GM19467 (cell line): ENCODE data around the gene TBL1Y.
"Not testable (repeated sequence)": the region's sequence is repeated elsewhere in the genome, so short reads cannot be mapped to it uniquely, and the experiment has no call there.

ENCODE experiments used
- ATAC-seq: cut with Tn5 transposase; IDR thresholded peaks from one replicate; pipeline ENCODE4 v1.9.1; 2021; ENCODE audit warnings: mild to moderate bottlenecking, moderate library complexity; ENCODE audit not compliant: unreplicated experiment

The TBL1Y gene

DNA sequence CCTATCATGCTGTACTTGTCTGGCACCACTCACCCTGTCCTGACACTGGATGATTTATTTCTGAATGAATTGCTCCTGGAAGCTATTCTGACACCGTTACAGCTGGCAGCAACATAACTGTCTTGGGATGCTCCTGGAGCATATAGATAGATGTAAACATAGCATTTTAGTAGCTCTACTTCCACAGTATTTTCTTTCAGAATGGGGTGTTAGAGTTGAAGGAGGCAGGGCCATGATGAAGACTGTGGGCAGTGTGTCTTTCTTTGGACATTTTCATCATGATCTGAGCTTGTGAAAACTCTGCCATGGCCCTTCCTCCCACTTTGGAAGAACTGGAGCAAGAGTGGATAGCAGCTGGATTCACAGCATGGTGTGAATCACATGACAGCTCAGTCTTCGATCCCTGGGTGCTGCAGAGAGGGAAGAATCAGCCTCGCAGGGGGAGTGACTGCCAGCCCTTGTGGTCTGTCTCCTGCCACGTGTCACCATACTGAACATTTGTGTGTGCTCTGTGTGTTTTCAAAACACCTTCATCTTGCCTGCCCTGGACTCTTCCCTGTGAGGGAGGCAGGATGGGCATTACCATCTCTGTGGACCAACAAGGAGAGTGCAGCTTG, 61.9 kb downstream of the TBL1Y start:
- no peak for ATAC-seq

DNA sequence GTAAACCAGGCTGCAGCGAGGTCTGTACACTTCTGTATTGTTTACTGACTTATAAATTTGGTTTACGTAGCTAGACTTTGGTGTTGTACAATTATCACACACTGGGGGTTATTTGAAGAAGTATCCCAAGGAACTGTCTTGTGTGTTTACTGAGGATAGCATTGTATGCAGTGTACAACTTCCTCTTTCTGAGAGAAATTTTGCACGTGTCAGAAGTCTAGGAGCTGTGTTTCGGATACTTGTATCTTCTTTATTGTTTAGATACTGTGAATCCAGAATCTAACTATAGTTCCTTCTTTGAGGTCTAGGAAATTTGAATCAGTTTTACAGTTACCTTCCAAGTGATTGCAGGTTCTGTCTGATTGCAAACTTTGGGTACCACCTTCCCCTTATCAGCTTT, 64.5 kb downstream of the TBL1Y start:
- no peak for ATAC-seq

DNA sequence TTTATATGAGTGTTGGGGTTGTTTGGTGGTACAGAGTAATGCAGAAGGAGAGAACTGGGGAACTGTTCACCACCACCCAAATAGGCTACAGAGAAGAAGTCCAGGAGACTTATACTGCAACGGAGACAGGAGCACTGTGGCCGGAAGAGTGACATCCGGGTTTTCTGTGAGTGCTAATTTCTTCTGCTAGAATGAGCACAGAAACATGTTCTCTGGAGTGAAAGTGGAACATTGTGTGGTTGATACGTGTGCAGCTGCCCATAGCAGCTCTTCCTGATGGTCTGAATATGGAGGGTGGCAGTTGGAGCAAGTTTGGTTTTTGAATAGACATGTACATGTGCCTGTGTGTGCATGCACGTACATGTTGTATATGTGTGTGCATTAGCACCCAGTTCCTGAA, 67.3 kb downstream of the TBL1Y start:
- no peak for ATAC-seq

DNA sequence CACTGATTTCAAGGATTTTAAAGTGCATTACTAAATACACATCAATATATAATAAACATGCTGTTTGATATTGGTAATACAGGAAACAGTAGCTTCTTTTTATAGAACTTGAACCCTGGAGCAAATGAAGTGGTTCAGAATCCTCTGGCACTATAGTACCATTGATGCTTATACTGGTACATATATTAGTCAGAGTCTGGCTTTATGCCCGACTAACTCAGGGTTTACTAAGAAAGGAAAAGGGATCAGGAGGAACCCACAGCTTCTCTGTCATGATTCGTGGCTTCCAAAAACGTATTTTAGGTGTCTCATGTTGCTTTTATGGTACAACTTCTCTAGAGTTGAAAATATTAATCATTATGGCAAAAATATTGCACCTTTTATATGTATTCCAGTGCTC, 72.7 kb downstream of the TBL1Y start:
- ATAC-seq, result no peak

DNA sequence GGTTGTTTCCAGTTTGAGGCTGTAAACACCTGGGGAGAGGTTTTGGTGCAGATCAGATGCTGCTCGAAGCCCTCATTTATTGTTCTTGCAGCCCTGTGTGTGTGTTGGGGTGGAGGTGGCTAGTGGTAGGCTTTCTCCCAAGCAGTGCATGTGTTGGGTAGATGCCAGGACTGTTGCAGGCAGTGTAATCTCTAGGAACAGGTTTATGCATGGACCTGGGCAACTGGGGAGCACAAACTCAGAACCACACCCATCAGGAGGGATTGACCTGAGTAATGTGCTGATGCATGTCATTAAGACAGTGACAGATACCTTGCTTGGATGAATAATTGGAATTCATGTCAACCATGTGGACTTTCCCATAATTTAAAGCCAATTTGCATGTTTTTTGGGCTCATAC, 77.3 kb downstream of the TBL1Y start:
- no peak for ATAC-seq

DNA sequence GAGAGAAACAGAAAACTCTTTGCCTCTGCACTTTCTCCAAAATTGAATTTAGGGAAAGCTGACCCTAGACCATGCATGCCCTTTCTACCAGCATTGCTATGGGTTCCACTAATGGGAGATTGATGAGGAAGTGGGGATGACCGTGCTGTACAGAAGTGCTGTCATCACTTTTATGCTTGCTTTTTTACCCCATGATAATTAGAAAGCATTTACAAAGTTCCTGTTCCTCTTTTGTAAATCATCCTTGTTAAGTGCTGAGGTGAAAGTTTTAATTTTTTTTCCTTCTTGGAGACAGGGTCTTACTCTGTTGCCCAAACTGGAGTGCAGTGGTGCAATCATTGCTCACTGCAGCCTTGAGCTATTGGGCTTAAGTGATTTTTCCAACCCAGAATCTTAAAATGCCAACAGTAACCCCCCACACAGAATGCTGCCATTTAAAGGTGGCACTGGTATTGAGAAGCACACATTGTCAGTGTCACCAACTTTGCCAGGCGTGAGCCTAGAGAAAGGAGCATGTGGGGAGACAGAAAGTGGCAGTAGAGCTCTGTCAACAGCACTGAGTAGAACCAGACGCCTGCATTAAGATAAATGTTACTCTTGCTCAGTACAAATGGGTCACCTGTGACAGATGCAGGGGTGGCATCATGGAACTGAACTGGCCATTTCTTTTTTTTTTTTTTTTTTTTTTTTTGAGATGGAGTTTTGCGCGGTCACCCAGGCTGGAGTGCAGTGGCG, 79.6 kb downstream of the TBL1Y start:
- ATAC-seq, result no peak

DNA sequence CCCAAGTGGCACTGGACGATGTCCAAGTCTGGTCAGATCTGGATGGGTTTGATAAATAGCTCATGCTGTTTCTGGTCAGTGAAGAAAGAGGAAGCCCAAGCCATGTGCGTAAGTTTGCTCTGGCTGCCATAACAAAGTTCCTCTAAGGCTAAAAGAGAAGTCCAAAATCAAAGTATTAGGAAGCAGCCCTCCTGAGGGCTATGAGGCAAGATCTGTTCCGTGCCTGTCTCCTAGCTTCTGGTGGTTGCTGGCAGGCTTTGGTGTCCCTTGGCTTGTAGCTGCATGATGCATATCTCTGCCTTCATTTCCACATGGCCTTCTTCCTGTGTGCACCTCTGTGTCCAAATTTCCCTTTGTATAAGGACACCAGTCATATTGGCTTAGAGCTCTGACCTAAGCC, 81.5 kb downstream of the TBL1Y start:
- ATAC-seq, result no peak

DNA sequence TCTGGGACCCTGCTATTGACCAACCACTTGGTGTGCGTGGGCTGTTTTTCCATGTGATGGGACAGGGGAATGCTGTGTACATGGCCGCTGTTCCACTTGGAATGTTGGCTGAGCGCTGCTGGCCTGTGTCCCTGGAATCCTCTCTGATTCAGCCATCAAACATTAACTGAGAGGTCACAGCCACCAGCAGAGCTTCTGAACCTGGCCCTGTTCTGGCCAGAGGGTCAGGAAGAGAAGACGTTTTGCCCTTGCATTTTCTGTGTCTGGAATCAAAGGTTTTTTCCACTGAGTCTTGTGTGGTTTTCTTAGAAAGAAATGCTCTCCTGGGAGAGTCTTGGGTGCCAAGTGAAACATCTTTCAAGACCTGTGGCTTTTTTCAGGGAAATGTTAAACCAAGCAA, 85.5 kb downstream of the TBL1Y start:
- no peak for ATAC-seq

DNA sequence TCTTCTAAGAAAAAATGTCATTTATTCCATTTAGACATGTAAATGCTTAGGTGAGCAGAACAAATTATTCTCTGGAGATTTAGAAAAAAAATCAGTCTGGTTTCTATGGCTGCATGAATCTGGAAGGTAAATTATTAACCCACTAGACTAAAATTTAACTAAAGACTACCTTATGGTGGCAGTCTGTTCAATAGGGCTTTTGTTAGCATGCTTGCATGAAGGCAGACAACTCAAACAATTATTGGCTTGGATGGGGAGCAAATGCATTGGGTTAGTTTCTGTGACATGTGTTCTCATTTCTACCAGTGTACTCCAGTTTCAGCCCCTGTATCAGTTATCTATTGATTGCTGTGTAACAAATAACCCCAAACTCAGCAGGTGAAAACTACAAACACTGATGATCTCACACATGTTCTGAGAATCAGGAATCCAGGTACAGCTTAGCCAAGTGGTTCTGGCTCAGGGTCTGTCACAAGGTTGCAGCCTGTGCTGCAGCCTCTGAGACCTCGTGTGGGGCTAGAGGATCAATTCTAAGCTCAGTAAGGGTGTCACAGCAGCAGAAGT, 87.1 kb downstream of the TBL1Y start:
- ATAC-seq, result no peak

DNA sequence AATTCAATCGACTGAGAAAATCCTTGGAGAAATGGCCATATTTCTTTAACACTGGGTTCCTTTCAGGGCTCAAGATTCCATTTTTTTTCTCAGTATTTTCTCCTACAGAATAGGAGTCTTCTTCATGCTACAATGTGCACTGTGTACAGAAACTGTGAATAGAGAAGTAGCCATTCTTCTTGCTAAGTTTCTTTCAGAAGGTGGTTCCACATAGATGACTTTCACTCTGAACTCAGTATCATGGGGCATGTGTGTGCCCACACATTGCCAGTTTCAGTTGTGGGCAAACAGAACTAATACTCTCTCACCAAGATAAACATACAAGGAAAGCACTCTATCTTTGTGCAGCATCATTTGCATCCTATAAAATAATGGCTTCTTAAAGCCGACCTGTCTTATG, 89.4 kb downstream of the TBL1Y start:
- no peak for ATAC-seq

DNA sequence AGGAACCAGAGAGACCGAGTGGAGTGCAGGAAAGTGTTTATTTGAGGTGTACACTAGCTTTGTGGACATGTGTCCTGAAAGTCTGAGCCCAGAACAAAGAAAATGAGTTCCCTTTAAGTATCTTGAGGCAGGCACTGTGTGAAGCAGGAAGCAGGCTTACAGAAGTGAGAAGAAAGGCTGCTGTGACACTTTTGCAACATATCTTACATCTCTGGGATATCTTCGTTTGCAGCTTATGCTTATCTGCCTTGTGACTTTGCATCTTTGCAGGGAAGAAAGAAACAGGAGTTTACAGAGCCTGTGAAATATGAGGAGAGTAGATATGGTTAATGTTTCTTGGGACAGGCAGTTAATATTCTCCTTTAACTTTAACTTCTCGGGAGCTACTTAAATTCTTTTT, 92.1 kb downstream of the TBL1Y start:
- no peak for ATAC-seq

DNA sequence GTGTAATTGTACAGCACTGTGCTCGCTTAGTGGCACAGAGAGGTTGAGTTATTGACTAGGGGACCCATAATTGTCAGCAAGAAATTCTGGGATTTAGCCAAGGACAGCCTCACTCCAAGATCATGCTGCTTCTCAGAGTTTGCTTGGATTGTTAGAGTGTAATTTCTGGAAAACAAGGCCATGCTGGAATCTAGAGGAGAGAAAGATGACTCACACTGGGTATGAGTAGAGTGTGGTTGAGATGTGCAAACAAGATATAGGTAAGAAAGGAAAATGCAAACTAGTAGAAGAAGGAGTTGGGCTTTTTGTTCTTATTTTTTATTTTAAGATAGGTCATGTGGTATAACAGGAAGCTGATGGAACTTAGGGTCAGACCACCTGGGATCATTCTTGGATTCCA, 97.4 kb downstream of the TBL1Y start:
- ATAC-seq, result no peak

DNA sequence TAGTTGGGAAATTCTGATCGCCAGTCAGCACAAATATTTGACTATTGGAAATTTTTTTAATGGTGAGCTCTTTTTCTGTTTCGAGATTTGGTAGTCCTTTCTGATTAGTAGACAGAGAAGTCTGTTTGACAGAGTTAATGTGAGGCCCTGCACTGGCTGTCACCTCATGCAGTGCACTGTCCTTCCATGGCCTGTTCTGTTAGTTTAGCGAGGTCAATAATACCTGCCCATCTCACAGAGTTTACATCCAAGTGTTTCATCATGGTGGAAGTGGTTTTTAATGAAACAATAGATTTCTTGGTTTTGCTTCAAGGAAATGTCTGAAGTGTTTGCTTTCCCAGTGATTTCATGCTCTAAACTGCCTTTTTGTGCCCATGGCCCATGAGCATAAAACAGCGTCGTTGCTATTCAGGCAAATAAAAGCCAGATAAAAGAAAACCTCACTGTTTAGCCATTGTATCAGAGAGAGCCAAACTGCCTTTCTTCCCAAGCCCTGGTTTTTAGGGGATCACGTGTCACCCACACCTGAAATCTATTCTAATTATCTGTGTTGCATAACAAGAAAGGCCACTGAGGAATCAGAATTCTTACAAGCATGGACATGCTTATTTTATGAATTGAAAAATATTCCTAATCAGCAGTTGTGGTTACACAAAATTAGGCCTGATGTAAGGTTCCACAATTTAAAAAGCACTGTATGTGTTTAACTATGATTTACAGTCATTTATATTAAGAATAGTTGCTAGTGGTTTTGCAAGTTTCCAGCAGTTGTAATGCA, 98.3 kb downstream of the TBL1Y start:
- ATAC-seq, result no peak

DNA sequence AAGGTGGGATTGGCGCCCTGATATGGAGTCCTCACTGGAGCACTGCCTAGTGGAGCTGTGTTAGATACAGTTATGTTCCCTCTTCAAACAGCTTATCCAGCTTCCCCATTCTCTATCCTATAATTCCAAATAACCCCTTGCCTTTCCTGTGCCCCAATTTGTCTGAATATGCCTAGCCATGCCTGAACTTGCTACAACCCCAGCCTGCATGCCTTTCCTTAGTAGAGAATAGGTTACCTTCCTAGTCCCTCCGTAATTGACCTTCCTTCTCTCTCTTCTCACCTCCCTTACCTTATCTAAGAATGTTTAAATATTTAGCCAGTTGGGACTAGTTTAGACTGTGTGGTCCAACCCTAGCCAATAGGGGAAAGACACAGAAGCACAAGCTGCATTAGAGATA, 102.6 kb downstream of the TBL1Y start:
- no peak for ATAC-seq

DNA sequence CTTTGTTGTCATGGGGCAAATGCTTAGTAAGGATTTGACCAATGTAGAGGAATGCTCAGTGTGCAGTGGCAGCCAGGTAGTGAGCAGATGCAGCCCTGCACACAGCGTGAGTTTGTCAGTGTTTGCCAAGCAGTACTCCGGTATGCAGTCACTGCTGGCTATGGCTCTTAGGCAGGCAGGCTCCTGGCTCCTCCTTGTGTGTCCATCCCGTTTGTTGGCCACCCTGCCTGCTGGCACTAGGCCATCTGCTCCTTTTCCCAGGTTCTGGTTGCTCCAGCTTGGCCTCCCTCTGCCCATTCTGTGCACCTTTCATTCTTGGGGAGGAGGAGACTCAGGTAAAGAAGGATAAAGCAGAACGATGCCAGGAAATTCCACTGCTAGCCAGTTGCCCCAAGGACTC, 106.0 kb downstream of the TBL1Y start:
- no peak for ATAC-seq

DNA sequence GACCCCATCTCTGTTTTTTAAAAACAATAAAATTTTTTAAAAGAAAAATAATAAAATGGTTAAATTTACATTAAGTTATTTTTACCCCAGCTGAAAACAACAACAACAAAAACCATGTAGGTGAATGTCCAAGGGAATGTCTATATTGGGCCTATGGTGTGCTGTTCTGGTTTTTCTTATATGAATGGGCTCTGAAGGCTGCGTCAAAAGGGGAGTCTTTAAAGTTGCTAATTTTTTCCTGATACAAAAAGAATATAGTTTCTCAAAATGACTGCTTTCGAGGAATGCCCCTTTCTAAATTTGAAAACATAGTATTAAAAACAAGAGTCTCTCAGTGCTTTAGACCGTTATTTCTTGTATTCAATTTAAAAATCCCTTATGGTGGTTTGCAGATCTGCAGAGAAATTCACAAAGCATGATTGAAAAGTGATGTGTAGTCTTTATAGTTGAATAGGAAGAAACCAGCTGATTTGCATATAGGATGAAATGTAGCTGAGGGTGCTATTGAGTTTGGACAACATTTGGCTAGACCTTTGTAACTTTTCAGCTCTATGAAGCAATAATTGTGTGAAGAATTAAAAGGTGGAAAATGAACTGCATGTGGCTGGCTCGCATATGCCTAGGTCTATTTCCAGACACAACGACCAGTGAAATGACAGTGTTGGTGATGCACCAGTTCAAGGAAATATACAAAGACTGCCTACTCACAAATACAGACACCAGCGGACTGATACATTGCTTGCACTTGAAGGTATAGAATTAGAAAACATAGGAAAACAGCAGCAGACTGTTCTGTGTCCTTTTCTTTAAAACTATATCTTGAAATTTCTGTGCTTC, 107.0 kb downstream of the TBL1Y start:
- no peak for ATAC-seq

DNA sequence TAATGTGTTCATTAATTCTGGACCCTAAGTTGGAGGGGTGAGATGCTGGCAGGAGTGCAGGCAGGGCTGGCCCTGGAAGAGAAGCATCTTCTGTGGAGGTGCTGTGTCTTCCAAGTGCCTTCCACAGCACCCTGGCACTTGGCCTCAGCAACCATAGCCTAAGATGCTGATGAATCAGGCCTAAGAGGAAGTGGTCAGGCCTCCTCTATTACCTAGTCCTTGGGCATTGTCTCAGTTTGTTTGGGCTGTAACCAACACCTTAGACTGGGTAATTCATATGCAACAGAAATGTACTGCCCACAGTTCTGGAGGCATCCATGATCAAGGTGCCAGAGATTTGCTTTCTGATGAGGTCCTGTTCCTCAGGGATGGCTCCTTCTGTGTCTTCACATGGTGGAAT, 128.5 kb downstream of the TBL1Y start:
- ATAC-seq, result no peak

DNA sequence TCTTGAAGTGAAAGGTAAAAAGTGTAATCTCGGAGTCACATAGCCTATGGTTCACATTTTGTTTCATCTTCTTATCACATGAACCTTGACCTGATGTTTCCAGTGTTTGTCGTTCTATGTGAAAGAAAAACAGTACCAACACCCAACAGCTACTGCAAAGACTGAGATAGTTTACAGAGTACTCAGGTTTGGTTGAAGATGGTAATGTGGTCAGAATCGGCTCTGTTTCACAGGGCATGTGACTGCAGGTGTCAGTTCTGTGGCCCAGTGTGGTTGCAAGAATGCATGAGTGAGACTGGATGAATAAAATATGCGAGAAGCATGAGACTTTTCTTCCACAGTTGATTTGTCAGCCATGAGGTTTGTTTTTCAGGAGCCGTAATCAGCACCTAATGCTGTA, 130.2 kb downstream of the TBL1Y start:
- ATAC-seq, result no peak

DNA sequence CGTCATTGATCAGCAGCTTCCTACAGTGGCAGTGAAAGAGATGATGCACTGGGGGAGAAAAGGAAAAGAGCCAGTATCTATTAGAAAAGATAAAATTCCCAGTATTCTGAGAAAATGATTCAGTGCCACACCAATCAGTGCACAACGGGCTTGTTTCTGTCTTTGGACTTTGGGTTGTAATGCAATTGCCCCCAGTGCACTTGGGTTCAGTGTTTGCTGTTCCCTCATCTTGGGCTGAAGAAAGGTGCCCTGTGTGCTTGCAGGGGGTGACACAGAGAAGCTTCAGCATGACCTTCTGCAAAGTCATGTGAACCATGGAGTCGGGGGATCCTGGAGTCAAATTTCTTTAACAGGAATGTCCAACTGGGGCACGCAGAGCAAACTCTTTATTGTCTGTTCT, 131.5 kb downstream of the TBL1Y start:
- ATAC-seq, result no peak

DNA sequence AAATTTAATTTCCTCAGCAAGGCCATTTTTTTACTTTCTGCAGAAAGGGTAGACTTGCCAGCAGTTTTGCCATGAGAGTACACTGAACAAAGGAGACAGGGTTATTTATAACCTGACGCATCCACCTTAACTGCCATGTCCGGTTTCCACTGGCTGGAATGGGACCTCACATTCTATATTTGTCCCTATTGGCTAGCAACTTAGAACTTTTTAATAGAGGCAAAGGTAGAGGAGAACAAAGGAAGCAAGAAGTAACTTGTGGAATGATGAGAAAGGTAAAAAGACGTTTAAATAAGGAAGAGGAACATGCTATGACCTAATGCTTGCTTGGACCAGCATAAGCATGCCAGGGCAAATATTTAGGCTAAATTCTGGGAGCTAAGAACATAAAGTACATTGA, 142.0 kb downstream of the TBL1Y start:
- not testable (repeated sequence) for ATAC-seq

DNA sequence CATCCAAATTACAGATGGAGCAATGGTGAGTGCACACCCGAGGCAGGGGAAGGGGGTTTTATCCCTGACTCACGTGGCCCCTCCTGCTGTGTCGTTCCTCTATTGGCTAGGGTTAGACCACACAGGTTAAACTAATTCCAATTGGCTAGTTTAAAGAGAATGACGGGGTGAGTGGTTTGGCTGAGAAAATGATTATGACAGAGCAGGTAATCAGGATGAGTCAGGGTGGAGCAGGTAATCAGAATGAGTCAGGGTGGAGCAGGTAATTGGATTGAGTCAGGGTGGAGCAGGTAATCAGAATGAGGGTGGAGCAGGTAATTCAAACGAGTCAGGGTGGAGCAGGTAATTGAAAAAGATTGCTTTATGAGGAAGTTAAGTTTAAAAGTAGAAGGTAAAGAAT, 146.4 kb downstream of the TBL1Y start:
- no peak for ATAC-seq
